ENCODE measurements around the gene TRIM54. TPM values are rescaled to one million over a fixed set of nuclear protein-coding genes. Genes with fewer than 3 reads are reported as not detected.
A peak's percentile ranks its signal among the peaks of the same experiment; 100 is the strongest.
"Not testable (repeated sequence)": the region's sequence is repeated elsewhere in the genome, so short reads cannot be mapped to it uniquely, and the experiment has no call there.

TRIM54 gene
- total RNA-seq, 6 experiments from 2014 or later = 0.14 to 0.25 TPM; not detected in 4

DNA sequence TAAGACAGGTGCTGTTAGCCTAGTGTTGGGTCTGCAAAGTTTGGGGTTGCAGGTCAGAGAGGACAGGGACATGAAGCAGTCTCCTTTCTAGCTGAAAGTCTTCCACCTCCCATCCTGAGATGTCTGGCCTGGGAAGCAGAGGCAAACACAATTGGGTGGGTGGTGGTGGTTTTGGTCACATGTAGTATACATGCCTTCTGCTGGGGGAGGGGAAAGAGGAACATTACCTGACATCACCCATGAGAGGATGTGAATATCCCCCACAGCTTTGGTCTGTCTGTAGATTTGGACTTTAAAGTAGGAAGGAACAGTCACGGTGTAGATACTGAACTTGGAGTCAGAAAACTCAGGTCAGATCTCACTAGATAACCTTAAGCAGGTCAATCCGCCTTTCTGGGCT lies 11.6 kb upstream of the TRIM54 start:
- intact Hi-C loops (cut with DNase I) = loop anchor here (10.0 kb wide), 2 partner anchors 136 to 176 kb away; partner anchors contain the start of genes PREB (in 1 of the 2) and PRR30 (in 1 of the 2)
- Histone ChIP-seq H3K36me3 (no peaks in the 10 kb centered on the region), H3K27ac (no peak overlapping the region), H3K4me3 (no peak overlapping the region), H3K9me3 (no peaks in the 10 kb centered on the region), H3K4me1 (peaks cover 0 to 6% (median 0%) of the 10 kb centered on the region in 4 donors), H3K27me3 (no peaks in the 10 kb centered on the region)
- no peak for TF ChIP-seq POLR2A (IDR thresholded peaks at IDR 0.05)
- TF ChIP-seq, protein P1, sequence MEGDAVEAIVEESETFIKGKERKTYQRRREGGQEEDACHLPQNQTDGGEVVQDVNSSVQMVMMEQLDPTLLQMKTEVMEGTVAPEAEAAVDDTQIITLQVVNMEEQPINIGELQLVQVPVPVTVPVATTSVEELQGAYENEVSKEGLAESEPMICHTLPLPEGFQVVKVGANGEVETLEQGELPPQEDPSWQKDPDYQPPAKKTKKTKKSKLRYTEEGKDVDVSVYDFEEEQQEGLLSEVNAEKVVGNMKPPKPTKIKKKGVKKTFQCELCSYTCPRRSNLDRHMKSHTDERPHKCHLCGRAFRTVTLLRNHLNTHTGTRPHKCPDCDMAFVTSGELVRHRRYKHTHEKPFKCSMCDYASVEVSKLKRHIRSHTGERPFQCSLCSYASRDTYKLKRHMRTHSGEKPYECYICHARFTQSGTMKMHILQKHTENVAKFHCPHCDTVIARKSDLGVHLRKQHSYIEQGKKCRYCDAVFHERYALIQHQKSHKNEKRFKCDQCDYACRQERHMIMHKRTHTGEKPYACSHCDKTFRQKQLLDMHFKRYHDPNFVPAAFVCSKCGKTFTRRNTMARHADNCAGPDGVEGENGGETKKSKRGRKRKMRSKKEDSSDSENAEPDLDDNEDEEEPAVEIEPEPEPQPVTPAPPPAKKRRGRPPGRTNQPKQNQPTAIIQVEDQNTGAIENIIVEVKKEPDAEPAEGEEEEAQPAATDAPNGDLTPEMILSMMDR (IDR thresholded peaks at IDR 0.05) = no peak
- no peak for ATAC-seq
- 83% methylated on average over 2 of the region's 2 CpGs for WGBS (ENCODE audit: insufficient coverage, low coverage, low lambda C conversion rate, missing lambda C conversion rate)
- no peak for DNase-seq

DNA sequence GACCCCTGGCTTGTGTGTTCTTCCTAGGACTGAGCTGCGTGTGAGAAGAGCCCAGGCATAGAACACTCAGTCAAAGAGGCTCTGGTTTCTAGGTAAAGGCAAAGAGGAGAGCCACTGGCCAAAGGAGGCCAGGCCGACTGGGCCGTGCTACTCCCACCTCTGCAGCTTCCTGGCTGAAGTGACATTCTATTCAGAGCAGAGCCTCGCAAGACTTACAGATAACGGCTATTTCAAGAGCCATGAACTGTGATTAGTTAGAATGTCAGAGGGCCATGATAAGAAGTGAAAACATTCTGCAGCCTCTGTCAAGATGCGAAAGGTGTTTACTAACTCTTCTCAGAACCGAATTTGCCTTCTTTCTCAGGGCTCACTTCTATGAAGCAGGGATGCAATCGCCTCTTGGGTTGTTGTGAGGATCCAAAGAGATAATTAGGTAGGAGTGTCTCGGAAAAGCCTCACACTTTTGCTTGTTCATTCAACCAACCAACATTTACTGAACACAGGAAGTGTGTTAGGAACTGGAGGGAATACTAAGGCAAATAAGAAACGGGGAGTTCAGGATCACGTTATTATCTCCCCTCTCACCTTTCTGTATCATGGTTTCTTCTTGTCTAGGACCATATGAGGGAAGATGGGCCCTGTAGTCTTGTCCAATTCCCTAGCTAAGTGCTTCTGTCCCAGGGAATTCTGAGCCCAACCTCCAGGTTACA lies 10.4 kb upstream of the TRIM54 start:
- intact Hi-C loops (cut with DNase I) = loop anchor here (10.0 kb wide), 2 partner anchors 137 to 177 kb away; partner anchors contain the start of genes PREB (in 1 of the 2) and PRR30 (in 1 of the 2)
- WGBS (ENCODE audit: insufficient coverage, low coverage, low lambda C conversion rate, missing lambda C conversion rate) = 73% methylated on average over 8 of the region's 11 CpGs
- Histone ChIP-seq H3K4me1 (peaks cover 0 to 6% (median 0%) of the 10 kb centered on the region in 4 donors), H3K27ac (no peak overlapping the region), H3K36me3 (no peaks in the 10 kb centered on the region), H3K27me3 (no peaks in the 10 kb centered on the region), H3K4me3 (no peak overlapping the region), H3K9me3 (no peaks in the 10 kb centered on the region)
- ATAC-seq (no peak), DNase-seq (no peak)
- TF ChIP-seq, protein P1 (IDR thresholded peaks at IDR 0.05) = no peak
- TF ChIP-seq POLR2A (IDR thresholded peaks at IDR 0.05) = no peak

DNA sequence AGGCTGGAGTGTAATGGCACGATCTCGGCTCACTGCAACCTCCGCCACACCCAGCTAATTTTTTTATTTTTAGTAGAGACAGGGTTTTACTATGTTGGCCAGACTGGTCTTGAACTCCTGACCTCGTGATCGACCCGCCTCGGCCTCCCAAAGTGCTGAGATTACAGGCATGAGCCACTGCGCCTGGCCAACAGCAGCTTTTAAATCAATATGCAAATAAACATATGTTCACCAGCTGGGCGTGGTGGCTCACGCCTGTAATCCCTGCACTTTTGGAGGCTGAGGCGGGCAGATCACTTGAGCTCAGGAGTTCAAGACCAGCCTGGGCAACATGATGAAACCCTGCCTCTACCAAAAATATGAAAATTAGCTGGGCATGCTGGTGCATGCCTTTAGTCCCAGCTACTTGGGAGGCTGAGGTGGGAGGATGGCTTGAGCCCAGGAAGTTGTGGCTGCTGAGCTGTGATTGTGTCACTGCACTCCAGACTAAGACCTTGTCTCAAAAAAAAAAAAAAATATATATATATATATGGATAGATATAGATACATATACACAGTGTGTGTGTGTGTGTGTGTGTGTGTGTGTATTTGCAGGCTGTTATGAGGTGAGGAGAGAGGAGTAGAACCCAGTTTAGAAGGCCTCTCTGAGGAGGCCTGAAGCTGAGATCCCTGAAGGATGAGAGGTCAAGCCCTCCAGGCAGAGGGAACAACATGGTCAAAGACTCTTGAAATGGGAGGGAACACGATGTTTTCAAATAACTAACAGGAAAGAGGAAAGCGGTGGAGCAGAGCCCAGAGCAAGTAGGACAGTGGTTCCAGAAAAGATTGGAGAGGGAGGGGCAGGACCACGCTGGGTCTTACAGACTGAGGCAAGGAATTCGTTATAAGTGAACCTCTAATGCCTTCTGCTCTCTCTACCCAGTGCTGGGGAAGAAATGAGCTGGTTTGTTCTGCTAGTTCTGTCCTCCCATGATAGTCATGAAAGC lies 9.4 kb upstream of the TRIM54 start:
- intact Hi-C loops (cut with DNase I) = loop anchor here (10.0 kb wide), 2 partner anchors 138 to 178 kb away; partner anchors contain the start of genes PREB (in 1 of the 2) and PRR30 (in 1 of the 2)
- H3K9me3 ChIP-seq, H3K36me3 ChIP-seq, H3K27me3 ChIP-seq, H3K27ac ChIP-seq, H3K4me1 ChIP-seq, H3K4me3 ChIP-seq: not testable (repeated sequence)
- 44% methylated on average over 11 of the region's 15 CpGs for WGBS (ENCODE audit: insufficient coverage, low coverage, low lambda C conversion rate, missing lambda C conversion rate)
- DNase-seq (peak in 1 of 3 donors; percentile 28), ATAC-seq (peak; percentile 23 to 72 (median 52))

DNA sequence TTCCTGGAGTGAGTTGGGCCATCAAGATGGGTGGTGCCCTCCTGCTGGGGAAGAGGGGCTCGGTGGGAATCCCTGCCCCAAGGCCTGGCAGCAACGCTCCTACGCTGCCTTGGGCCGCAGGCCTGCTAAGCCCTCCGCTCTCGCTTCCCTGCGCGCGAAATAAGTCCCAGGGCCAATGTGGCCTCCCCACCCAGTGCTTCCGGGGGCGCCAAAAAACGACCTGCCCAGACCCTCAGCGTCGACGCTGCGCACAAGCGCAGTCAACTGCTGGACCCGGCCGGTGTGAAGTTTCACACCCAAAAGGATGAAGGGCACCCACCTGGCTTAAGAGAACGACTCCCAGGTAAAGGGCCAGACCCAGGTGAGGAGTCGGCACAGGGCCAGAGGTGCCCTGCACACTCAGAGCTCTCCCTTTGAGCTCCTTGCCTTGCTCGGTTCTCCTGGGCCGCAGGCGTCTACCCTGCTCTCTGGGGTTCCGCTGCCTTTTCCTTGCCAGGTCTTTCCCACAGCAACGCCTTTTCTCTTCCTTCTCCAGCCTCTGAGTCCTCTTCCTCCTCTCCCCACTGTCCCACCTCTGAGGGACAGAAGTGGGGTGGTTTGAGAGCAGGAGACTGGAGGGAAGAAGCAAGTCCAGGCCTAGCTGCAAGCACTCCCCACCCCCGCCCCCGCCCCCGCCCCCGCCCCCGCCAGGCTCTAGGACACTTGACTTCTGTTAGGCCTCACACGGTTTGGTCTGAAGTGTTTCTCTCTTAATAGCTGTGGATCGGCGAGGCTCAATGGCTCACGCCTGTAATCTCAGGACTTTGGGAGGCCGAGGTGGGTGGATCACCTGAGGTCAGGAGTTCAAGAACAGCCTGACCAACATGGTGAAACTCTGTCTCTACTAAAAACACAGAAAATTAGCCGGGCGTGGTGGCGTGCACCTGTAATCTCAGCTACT lies 6.7 kb upstream of the TRIM54 start, which contains the start of gene DNAJC5G:
Gene DNAJC5G, plus strand, starts transcription at position 223 of the 940 bp plus-strand sequence. CDS start 1,296 bp downstream, outside the sequence.
- H3K4me3 ChIP-seq = no peak within 1 kb of the TSS

More for the DNA sequence above, 6.7 kb upstream of the TRIM54 start, which contains the start of gene DNAJC5G:
- Histone ChIP-seq H3K27ac (no peak within 1 kb of the TSS), H3K4me1 (peaks cover 0 to 6% (median 0%) of the 10 kb centered on the region in 4 donors), H3K36me3 (no peaks in the 10 kb centered on the region), H3K9me3 (no peaks in the 10 kb centered on the region), H3K27me3 (no peaks in the 10 kb centered on the region)
- TF ChIP-seq POLR2A (IDR thresholded peaks at IDR 0.05) = no peak
- TF ChIP-seq, protein P1 (IDR thresholded peaks at IDR 0.05) = no peak
- intact Hi-C loops (cut with DNase I) = loop anchor here (10.0 kb wide), 2 partner anchors 141 to 181 kb away; partner anchors contain the start of genes PREB (in 1 of the 2) and PRR30 (in 1 of the 2)
- ATAC-seq (no peak), DNase-seq (no peak)
- WGBS (ENCODE audit: insufficient coverage, low coverage, low lambda C conversion rate, missing lambda C conversion rate) = 78% methylated on average over 15 of the region's 39 CpGs

All from right lobe of liver (tissue), 6 donors.